NCI-H146 treated with DMSO at 0.1 percent for 48 hours (cell line): ENCODE results near the gene SLC19A1.

Source experiments
- DNase-seq: peaks from one replicate; lab custom pipeline; 2025; ENCODE audit not compliant: unreplicated experiment; lab: John Stamatoyannopoulos, UW

The SLC19A1 gene

DNA sequence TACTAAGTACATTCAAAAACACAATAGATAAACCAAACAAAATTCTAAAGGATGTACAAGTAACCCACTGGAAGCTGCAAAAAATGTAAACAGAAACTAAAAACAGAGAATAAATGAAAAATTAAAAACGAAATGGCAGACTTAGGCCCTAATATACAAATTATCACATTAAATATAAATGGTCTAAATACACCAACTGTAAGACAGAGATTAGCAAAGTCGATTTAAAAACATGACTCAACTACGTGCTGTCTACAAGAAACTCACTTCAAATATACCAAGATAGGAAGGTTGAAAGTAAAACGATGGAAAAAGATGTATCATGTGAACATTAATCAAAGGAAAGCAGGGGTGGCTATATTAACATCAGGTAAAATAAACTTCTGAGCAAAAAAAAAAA is 23.1 kb downstream of the SLC19A1 start:
- DNase-seq, result no peak

DNA sequence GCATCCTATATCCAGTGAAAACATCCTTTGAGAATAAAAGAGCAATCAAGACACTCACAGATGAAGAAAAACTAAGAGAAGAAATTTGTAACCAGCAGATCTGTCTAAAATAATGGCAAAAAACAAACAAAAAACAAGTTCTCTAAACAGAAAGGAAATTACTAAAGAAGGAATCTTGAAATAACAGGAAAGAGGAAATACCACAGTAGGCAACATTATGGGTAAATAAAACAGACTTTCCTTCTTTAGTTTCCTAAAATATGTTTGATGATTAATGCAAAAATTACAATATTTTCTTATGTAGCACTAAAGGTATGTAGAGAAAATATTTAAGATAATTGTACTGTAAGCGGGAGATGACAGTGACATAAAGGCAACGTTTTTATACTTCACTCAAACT is 23.5 kb downstream of the SLC19A1 start:
- no peak for DNase-seq

DNA sequence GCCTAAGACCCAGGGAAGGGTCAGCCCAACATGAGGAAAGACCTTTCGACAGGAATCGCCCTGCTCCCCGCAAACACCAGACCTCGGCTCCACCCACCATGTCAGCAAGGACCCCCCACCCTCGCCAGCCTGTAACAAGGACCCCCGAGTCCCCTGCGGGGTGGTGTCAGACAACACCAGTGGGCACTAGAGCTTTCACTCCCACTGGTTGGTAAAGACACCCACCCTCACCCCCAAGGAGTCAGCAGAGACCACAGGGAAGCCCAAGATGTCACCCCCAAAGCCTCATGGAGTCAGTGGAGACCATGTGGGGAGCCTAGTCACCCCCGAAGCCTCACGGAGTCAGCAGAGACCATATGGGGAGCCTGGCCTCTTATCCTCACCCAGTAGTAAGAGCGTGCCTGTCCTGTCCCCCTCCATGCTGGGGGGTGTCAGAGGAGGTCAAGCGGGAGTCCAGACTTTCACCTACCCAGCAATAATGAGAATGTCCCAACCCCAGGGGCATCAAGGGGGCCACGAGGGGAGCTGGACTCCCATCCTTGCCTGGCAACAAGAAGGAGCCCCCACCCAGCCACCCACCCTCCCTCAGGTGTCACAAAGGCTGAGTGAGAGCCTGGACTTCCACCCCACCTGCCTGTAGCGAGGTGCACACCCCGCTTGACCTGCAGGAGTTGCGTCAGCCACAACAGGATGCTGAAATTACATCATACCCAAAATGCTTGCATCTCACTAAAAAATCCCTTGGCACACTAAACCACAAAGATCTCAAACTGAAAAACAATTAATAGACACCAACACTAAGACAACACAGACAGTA is 24.8 kb downstream of the SLC19A1 start:
- no peak for DNase-seq

DNA sequence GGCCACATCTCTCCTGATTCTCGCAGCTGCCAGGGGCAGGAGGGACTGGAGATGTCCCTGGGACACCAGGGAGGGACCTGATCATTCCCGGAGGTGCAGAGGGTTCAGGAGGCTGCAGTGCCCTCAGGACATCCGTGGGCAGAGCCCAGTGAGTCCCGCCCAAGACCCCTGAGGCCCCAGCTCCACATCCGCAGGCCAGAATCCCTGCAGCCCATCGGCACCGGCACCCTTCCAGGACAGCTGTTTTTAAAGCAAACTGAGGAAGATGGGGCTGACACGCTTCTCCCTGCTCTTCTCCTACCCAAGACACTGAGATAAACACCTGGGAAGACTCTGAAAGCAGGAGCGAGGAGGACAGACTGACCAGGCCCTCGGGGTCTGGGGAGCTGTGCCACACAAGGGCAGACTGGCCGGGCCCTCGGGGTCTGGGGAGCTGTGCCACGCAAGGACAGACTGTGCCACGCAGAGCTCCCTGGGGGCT is 25.5 kb downstream of the SLC19A1 start:
- DNase-seq, result no peak

DNA sequence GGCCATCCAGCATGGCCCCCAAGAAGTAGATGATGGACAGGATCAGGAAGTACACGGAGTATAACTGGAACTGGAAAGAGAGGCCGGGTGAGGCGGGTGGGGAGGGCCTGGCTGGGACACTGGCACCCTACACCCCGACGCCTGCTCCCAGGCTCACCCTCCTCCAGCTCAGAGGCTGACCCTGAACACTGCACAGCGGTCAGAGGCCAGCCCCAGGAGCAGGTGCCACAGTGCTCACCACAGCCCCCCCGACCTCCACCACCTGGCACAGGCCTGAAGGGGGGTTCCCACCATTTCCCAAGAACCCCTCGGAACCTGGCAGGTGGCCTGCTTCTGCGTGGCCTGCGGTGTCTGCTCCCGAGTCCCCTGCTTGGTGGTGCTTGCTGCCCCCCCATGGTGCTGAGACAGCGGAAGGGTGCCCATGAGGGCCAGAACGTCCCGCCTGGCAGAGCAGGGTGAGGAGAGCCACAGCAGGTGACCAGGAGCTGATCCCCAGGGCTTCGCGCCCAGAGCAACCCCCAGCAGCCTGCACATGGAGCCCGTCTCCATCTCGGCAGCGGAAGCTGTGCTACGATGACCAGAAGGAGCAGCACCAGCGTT is 26.1 kb downstream of the SLC19A1 start:
- no peak for DNase-seq

DNA sequence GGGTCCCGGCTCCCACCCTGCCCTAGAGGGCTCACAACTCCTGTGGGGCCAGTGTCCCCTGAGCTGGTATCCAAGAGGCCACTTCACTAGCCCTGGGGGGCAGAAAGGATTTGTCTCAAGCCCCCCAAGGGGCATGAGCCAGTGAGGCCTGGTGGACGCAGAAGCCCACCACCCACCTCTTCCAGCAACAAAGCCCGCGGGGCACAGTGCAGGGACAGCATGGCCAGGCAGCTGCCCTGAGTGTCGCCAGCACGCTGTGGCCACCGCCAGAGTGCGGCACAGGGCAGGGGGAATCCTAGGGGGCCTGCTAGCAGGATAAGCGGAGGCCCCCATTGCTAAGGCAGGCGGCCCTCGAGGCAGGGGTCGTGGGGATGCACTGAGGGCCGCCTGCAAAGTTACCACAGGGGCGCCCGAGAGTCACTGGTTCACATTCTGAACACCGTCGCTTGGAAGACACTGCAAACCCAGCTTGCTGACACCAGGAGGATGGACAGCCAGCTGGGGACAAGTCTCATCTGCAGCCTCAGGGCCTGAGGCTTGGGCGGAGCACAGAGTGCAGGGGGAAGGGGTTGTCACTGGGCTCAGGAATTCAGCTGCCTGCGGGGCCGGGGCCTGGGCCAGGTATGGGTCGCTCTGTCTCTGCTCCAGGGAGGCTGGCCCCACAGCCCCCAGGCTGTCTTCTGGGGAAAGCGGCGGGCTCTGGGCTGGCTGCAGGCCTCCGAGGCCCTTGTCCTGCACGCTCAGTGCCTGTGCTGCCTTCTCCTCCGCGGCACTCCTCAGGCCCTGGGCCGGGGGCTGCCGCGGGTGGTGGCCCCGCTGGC is 26.8 kb downstream of the SLC19A1 start:
- no peak for DNase-seq

DNA sequence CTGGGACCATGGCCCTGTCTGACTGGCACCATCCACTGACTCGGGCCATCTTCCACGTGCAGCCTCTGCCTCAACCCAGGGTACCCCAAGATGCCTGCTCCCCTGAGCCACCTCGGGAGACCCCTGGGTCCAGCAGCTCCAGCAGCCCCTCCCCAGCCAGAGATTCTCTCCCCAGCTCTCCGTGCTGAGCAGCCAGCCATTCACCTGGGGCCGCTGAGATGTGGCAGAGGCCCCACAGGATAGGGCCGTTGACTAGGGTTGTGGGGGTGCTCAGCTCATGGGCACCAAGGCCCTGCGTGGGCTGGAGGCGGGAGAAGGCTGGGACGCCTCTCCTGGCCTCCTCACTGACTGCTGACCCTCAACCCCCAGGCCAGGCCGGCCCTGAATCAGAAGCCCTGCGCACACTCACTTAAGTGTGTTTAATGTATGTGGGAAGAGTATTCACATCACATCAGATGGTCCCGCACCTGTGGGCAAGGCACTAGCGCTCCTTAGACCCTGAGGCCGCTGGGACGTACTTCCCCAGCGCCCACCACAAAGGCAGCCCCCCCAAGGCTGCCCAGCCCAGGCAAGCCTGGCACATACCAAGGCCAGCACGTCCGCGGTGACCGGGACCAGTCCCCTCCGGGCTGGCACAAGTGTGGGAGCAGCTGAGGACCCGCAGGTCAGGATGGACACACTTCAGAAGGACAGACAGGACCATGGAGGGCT is 27.8 kb downstream of the SLC19A1 start:
- DNase-seq, result no peak

DNA sequence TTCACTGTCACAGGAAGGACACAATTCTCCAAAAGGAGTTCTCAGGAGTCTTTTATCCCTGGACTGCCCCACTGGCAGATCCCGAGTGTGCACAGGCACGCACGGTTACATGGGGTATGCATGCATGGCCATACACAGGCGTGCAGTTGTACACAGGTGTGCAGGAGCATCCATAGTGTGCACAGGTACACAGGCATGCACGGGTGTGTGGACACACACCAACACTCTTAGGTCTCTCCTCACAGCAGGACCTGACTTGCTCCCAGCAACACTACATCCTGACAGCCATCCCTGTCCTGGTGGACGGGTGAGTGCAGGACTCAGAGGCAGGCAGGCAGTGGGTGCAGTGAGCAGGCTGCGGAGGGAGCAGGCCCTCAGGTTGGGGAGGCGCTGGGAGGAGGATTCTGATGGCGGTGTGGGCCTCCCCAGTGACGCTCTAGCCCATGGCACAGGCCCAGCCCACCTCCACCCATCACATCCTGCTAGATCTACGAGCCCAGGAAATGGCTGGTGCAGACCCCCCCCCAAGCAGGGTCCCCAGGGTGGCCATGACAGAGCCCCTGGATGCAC is 28.4 kb downstream of the SLC19A1 start:
- DNase-seq, result no peak

DNA sequence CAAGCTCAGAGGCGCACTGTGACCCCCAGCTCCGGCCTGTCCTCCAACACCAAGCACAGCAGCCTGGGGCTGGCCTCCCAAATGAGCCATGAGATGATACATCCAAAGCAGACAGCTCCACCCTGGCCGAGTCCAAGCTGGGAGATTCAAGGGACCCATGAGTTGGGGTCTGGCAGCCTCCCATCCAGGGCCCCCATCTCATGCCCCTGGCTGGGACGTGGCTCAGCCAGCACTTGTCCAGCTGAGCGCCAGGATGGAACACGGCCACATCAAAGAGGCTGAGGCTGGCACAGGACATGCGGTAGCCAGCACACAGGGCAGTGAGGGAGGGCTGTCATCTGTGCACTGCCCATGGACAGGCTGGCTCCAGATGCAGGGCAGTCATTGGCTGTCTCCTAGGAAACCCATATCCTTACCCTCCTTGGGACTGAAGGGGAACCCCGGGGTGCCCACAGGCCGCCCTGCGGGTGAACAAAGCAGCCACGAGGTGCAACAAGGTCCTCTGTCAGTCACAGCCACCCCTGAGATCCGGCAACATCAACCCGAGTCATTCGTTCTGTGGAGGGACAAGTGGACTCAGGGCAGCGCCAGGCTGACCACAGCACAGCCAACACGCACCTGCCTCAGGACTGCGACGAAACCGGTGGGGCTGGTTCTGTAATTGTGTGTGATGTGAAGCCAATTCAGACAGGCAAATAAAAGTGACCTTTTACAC is 29.1 kb downstream of the SLC19A1 start:
- DNase-seq, result no peak

DNA sequence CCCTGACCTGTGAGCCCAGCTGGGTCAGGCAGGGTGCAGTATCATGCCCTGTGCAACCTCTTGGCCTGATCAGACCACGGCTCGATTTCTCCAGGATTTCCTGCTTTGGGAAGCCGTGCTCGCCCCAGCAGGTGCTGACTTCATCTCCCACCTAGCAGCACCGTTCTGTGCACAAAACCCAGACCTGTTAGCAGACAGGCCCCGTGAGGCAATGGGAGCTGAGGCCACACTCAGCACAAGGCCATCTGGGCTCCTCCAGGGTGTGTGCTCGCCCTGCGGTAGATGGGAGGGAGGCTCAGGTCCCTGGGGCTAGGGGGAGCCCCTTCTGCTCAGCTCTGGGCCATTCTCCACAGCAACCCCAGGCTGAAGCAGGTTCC is 29.6 kb downstream of the SLC19A1 start:
- DNase-seq, result no peak

DNA sequence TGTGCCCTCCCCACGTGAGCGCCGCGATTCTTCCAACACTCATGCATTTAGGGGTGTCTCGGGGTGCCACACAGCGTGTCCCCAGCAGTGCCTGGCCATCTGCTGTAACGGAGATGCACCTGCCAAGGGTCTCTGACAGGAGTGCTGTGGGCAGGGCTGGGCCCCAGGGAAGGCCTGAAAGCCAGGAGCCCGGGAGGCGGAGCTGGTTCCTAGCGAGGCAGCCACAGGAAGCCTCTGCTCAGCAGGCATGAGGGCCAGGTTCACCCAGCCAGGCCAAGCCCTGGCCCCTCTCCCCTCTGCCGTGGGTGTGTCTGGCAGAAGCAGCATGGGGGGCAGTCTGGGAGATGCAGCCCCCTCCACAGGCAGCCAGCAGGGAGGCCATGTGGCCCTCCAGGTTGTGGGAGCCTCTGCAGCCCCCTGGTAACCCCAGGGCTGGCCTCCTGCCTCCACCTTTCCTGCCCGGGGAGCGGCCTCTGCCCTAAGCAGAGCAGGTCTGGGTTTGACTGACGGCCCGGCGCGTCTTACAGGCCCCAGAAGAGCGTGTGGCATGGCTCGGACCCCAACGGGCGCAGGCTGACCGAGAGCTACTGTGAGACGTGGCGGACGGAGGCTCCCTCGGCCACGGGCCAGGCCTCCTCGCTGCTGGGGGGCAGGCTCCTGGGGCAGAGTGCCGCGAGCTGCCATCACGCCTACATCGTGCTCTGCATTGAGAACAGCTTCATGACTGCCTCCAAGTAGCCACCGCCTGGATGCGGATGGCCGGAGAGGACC is 30.4 kb downstream of the SLC19A1 start:
- no peak for DNase-seq

DNA sequence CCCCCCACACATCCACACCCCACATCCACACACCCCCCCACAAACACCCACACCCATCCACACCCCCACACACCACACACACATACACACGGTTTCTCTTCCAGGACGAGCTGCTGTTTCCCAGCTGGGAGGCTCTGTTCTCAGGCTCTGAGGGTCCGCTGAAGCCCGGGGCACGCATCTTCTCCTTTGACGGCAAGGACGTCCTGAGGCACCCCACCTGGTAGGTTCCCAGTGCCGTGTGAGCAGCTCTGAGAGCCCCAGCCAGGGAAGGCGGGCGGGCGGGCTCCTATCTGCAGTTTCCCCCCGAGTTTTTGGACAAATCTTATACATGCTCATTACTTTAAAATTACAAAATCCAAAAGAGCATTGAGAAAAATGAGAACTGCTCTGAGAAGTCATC is 31.2 kb downstream of the SLC19A1 start:
- no peak for DNase-seq

DNA sequence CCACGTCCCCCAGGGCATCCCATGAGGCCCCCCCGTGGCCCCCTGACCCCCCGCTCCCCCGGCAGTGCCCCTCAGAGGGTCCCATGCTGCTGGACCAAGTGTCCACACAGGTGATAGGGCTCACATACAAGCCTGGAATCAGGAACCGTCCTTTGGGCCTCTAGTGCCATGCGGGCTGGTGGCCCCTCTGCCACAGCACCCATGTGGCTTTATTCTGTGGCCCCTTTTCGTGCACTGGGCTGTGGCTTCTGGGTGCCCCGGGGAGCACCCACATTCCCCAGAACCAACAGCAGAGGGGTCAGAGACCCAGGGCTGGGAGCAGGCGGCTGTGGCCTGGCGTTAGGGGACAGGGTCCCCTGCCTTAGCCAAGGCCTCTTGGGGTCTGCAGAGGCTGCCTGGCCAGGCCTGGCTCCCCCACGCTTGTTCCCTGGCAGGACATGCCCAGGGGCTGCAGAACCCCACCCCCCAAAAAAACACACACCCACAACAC is 31.7 kb downstream of the SLC19A1 start:
- DNase-seq, result no peak

DNA sequence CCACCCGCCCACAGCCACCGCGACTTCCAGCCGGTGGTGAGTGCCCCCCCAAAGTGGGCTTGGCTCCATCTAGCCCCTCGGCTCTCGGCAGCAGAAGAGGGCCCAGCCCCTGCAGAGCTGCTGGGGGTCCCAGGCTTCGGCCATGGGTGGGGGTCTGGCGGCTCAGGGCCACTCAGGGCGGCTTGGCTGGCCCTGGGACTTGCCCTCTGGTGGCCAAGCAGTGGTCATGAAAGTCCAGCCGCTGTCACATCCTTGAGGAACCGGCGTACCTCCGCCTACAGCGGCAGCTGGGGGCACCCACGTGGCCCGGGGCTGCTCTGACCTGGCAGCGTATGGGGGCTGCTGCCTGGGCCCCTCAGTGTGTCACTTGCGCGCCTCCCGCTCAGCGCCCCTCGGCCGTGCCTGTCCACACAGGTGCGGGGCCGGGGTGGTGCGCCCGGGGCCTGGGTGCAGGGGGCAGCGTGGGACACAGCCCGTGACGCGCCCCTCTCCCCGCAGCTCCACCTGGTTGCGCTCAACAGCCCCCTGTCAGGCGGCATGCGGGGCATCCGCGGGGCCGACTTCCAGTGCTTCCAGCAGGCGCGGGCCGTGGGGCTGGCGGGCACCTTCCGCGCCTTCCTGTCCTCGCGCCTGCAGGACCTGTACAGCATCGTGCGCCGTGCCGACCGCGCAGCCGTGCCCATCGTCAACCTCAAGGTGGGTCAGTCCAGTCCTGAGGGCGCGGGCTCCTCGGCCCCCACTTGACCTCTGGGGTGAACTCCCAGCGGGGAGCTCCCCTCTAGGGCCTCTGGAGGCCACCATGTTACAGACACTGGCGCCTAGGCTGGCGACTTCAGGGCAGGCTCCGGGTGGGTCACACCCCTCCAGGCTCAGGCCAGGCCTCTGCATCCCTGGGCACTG is 32.4 kb downstream of the SLC19A1 start:
- no peak for DNase-seq

DNA sequence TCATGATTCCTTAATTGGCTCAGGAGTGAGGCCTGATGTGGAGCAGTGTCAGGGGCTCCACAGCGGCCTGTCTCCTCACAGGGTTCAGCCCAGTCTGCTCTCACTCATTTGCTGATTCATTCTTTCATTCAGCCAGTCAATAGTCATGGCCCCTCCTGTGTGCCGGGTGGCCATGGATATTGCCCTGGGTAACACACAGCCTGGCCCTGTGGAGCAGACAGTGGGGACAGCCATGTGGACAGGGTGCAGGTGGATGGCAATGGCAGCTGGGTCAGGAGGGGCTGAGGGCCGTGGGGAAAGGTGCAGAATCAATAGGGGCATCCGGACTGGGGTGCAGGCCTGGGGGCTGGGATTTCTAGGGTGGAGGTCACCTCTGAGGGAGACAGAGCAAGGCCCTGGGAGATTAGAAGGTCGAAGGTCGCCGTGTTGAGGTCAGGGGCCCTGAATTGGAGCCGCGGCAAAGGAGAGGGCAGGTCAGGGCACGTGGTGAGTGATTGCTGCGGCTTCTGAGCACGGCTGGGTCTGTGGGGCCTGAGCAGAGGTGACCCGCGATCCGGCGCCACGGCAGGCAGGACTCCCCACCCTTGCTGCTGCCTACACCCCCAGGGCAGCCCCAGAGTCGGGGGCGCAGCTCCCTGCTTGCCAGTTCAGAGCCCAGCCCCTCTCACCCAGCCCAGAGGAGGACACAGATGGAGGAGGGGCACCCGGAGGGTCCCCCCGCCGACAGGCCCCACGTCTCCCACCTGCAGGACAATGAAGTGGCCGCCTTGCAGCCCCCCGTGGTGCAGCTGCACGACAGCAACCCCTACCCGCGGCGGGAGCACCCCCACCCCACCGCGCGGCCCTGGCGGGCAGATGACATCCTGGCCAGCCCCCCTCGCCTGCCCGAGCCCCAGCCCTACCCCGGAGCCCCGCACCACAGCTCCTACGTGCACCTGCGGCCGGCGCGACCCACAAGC is 33.4 kb downstream of the SLC19A1 start:
- DNase-seq, result no peak

DNA sequence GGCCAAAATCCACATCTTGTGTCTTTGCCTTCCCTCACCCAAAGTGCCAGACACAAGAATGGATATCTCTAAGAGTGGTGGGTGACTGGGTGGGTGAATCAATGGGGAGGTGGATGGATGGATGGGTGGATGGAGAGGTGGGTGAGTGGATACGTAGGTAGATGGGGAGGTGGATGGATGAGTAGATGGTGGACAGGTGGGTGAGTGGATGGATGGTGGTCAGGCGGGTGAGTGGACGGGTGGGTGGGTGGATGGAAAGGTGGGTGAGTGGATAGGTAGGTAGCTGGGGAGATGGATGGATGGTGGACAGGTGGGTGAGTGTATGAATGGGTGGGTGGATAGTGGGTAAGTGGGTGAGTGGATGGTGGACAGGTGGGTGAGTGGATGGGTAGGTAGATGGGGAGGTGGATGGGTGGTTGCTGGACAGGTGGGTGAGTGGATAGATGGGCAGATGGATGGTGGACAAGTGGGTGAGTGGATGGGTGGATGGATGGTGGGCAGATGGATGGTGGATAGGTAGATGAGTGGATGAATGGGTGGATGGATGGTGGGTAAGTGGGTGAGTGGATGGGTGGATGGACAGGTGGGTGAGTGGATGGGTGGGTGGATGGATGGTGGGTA is 34.2 kb downstream of the SLC19A1 start:
- DNase-seq, result no peak

DNA sequence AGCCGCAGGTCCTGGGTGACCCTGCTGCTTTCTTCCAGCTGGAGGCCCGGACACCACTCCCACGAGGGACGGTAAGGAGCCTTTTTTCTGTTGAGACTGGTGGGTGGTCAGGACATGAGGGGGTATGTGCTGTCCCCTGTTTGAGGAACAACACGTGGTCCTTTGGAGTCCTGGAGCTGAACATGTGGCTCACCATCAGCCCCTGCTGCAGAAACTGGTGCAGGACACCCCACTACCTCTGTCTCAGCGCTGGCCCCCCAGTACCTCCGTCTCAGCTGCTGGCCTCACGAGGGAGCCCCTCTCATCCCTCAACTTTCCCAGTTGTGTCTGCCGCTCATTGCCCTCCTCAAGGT is 34.7 kb downstream of the SLC19A1 start:
- no peak for DNase-seq
